Measurements from ENCODE around the gene POLE2.
"Not testable (repeated sequence)": the region's sequence is repeated elsewhere in the genome, so short reads cannot be mapped to it uniquely, and the experiment has no call there.

POLE2 gene

DNA sequence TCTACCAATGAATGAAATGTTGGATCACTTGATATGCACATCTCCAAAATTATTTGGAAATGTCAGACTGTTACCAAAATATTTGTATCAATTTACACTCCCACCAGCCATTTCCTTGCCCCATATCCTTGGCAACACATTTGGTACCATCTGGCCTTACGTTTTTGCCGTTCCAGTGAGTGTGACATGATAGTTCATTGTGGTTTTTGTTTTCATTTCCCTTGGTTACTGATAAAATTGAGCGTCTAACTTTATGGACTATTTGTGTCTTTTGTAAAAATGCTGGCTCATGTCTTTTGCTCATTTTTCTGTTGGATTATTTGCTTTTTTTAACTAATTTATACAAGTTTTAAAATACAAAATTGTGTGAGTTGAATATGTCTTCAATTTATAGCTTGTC, 16.0 kb upstream of the POLE2 start:
- Histone ChIP-seq H3K36me3 (ENCODE audit: insufficient read depth, low read length) (no peaks in the 10 kb centered on the region), H3K4me1 (ENCODE audit: insufficient read depth, low read length, poor library complexity, severe bottlenecking) (no peaks in the 10 kb centered on the region), H3K4me2 (ENCODE audit: low read depth, low read length, poor library complexity, severe bottlenecking) (no peak overlapping the region), H2AFZ (ENCODE audit: low read length) (no peak overlapping the region), H3K27me3 (ENCODE audit: insufficient read depth, low read length, poor library complexity, severe bottlenecking) (no peaks in the 10 kb centered on the region), H3K79me2 (ENCODE audit: insufficient read depth, low read length) (no peaks in the 10 kb centered on the region), H3F3A (ENCODE audit: low read depth) (no peaks in the 10 kb centered on the region), H3K9me2 (replicated peaks; ENCODE audit: low read depth, low read length) (no peaks in the 10 kb centered on the region), H3K9ac (ENCODE audit: low read depth, low read length, poor library complexity, severe bottlenecking) (no peak overlapping the region), H4K20me1 (ENCODE audit: insufficient read depth, low read length, poor library complexity, severe bottlenecking) (no peaks in the 10 kb centered on the region), H3K9me3 (ENCODE audit: insufficient read depth, low read depth, low read length) (no peaks in the 10 kb centered on the region), H3K4me3 (ENCODE audit: low read length, poor library complexity, severe bottlenecking) (no peak overlapping the region)
- no peak for TF ChIP-seq EZH2phosphoT487 (IDR thresholded peaks at IDR 0.05; ENCODE audit: borderline replicate concordance)
- TF ChIP-seq, protein P1, sequence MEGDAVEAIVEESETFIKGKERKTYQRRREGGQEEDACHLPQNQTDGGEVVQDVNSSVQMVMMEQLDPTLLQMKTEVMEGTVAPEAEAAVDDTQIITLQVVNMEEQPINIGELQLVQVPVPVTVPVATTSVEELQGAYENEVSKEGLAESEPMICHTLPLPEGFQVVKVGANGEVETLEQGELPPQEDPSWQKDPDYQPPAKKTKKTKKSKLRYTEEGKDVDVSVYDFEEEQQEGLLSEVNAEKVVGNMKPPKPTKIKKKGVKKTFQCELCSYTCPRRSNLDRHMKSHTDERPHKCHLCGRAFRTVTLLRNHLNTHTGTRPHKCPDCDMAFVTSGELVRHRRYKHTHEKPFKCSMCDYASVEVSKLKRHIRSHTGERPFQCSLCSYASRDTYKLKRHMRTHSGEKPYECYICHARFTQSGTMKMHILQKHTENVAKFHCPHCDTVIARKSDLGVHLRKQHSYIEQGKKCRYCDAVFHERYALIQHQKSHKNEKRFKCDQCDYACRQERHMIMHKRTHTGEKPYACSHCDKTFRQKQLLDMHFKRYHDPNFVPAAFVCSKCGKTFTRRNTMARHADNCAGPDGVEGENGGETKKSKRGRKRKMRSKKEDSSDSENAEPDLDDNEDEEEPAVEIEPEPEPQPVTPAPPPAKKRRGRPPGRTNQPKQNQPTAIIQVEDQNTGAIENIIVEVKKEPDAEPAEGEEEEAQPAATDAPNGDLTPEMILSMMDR (conservative IDR thresholded peaks at IDR 0.05; ENCODE audit: low read length), result no peak

DNA sequence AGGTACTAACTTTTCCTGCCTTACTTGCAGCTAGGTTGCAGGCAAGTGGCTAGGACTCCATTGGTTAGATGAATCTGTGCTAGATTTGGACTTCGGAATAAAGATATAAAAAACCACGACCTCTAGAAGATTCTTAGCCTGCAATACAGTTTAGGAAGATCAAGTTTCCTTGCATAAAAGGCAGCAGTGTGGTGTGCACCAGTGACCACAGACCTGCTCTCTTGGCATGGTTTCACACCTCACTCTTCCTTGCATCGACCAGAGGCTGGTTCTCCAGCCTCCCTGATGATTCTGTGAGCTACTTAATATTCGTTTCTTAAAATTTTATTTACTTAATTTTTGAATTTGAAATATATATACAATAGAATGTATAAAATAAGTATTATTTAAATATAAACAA, 14.7 kb upstream of the POLE2 start:
- H3K4me1 ChIP-seq (ENCODE audit: insufficient read depth, low read length, poor library complexity, severe bottlenecking), result no peaks in the 10 kb centered on the region
- no peaks in the 10 kb centered on the region for H3K9me3 ChIP-seq (ENCODE audit: insufficient read depth, low read depth, low read length)
- H3K36me3 ChIP-seq (ENCODE audit: insufficient read depth, low read length), result no peaks in the 10 kb centered on the region
- H3F3A ChIP-seq (ENCODE audit: low read depth), result no peaks in the 10 kb centered on the region
- no peaks in the 10 kb centered on the region for H3K79me2 ChIP-seq (ENCODE audit: insufficient read depth, low read length)
- no peak overlapping the region for H3K4me2 ChIP-seq (ENCODE audit: low read depth, low read length, poor library complexity, severe bottlenecking)
- no peak for TF ChIP-seq EZH2phosphoT487 (IDR thresholded peaks at IDR 0.05; ENCODE audit: borderline replicate concordance)
- TF ChIP-seq, protein P1 (conservative IDR thresholded peaks at IDR 0.05; ENCODE audit: low read length), result no peak
- no peak overlapping the region for H3K9ac ChIP-seq (ENCODE audit: low read depth, low read length, poor library complexity, severe bottlenecking)
- H3K4me3 ChIP-seq (ENCODE audit: low read length, poor library complexity, severe bottlenecking), result no peak overlapping the region
- no peak overlapping the region for H2AFZ ChIP-seq (ENCODE audit: low read length)
- no peaks in the 10 kb centered on the region for H3K9me2 ChIP-seq (replicated peaks; ENCODE audit: low read depth, low read length)
- no peaks in the 10 kb centered on the region for H3K27me3 ChIP-seq (ENCODE audit: insufficient read depth, low read length, poor library complexity, severe bottlenecking)
- no peaks in the 10 kb centered on the region for H4K20me1 ChIP-seq (ENCODE audit: insufficient read depth, low read length, poor library complexity, severe bottlenecking)

DNA sequence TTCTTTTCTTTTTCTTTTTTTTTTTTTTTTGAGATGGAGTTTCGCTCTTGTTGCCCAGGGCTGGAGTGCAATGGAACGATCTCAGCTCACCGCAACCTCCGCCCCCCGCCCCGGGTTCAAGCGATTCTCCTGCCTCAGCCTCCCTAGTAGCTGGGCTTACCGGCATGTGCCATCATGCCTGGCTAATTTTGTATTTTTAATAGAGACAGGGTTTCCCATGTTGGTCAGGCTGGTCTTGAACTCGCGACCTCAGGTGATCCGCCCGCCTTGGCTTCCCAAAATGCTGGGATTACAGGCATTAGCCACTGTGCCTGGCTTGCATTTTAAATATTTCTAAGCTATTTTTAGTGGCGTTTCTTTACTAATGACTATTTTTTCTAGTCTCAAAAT, 5.7 kb upstream of the POLE2 start:
- Histone ChIP-seq H3K9ac (ENCODE audit: low read depth, low read length, poor library complexity, severe bottlenecking) (peak overlapping the region; percentile 68), H3K4me2 (ENCODE audit: low read depth, low read length, poor library complexity, severe bottlenecking) (peak overlapping the region; percentile 77), H3F3A (ENCODE audit: low read depth) (peaks cover 16% of the 10 kb centered on the region), H3K4me3 (ENCODE audit: low read length, poor library complexity, severe bottlenecking) (peak overlapping the region; percentile 76), H3K4me1 (ENCODE audit: insufficient read depth, low read length, poor library complexity, severe bottlenecking) (peaks cover 19% of the 10 kb centered on the region), H2AFZ (ENCODE audit: low read length) (peak overlapping the region; percentile 94; the same call in 1 of the 2 replicates)
- not testable (repeated sequence) for H3K79me2 ChIP-seq (ENCODE audit: insufficient read depth, low read length); H3K9me3 ChIP-seq (ENCODE audit: insufficient read depth, low read depth, low read length); H4K20me1 ChIP-seq (ENCODE audit: insufficient read depth, low read length, poor library complexity, severe bottlenecking); H3K36me3 ChIP-seq (ENCODE audit: insufficient read depth, low read length); H3K27me3 ChIP-seq (ENCODE audit: insufficient read depth, low read length, poor library complexity, severe bottlenecking); H3K9me2 ChIP-seq (replicated peaks; ENCODE audit: low read depth, low read length)

Measured in Loucy (cell line).